Lower lobe of right lung (tissue), 2 donors: ENCODE measurements around the gene PSMD13. TPM values are rescaled to one million over a fixed set of nuclear protein-coding genes. Genes with fewer than 3 reads are reported as not detected.

Experiments
- ATAC-seq, 2 donors: fragments of 200-7000 bp; cut with Tn5 transposase; one replicate each; pipeline ENCODE4 v1.9.1; 2020 to 2022; ENCODE audit warnings: mild to moderate bottlenecking in 2 of 2, moderate library complexity in 2 of 2
- DNase-seq: peaks from one replicate; pipeline ENCODE4 v3.0.0-alpha.2; 2020
- H3K27ac ChIP-seq: fragments of 200-600 bp; one replicate; pipeline ENCODE4 v1.8.0; 2022
- H3K27me3 ChIP-seq: fragments of 200-600 bp; one replicate; pipeline ENCODE4 v1.8.0; 2022; ENCODE audit warnings: low read depth
- H3K36me3 ChIP-seq: fragments of 200-600 bp; one replicate; pipeline ENCODE4 v1.8.0; 2022; ENCODE audit warnings: mild to moderate bottlenecking
- H3K4me1 ChIP-seq: fragments of 200-600 bp; one replicate; pipeline ENCODE4 v1.8.0; 2022
- H3K4me3 ChIP-seq: fragments of 200-600 bp; one replicate; pipeline ENCODE4 v1.8.0; 2022; ENCODE audit warnings: mild to moderate bottlenecking
- H3K9me3 ChIP-seq: fragments of 200-600 bp; one replicate; pipeline ENCODE4 v1.8.0; 2022
- intact Hi-C: fragments of 100-400 bp; cut with DNase I; formaldehyde crosslinking; loops from one replicate; pipeline ENCODE4 v1.11.0; 2022
- total RNA-seq: library from RNA; stranded (reverse); fragmentation: NEBNext Ultra II Directional; extraction: Animal tissue kit (Norgen Biotek cat#: 25700); gene quantifications from one replicate; pipeline ENCODE4 v1.2.1, GENCODE V29; 2021
- TF ChIP-seq, protein P1 (sequence below): fragments of 200-600 bp; IDR thresholded peaks from one replicate; pipeline ENCODE4 v1.8.0; 2022; ENCODE audit warnings: antibody characterized with exemption, mild to moderate bottlenecking
- donor health status: DM: no; HTN: yes; CAD: no; lungs with severe emphysema.

PSMD13 gene
- total RNA-seq, 1 donor from 2014 or later, result 89.5 TPM

DNA sequence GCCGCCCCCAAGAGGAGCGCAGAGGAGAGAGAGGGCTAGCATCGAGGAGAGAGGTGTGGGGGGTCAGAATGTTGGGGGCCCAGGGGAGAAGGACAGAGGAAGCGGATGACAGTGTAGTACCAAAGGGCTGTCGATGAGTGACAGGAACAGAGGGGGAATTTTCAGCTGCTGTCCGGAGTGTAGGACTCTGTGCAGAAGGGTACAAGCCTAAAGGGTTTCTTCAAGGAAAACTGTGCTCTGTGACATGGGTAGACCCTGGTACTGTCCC, 36.1 kb downstream of the PSMD13 start:
- no peaks in the 10 kb centered on the region for H3K9me3 ChIP-seq
- no peaks in the 10 kb centered on the region for H3K36me3 ChIP-seq
- H3K4me1 ChIP-seq, result peaks cover 11% of the 10 kb centered on the region
- no peak overlapping the region for H3K4me3 ChIP-seq
- DNase-seq (no peak), ATAC-seq (no peak)
- intact Hi-C loops, result no loop called here
- TF ChIP-seq, protein P1, sequence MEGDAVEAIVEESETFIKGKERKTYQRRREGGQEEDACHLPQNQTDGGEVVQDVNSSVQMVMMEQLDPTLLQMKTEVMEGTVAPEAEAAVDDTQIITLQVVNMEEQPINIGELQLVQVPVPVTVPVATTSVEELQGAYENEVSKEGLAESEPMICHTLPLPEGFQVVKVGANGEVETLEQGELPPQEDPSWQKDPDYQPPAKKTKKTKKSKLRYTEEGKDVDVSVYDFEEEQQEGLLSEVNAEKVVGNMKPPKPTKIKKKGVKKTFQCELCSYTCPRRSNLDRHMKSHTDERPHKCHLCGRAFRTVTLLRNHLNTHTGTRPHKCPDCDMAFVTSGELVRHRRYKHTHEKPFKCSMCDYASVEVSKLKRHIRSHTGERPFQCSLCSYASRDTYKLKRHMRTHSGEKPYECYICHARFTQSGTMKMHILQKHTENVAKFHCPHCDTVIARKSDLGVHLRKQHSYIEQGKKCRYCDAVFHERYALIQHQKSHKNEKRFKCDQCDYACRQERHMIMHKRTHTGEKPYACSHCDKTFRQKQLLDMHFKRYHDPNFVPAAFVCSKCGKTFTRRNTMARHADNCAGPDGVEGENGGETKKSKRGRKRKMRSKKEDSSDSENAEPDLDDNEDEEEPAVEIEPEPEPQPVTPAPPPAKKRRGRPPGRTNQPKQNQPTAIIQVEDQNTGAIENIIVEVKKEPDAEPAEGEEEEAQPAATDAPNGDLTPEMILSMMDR, result no peak
- no peaks in the 10 kb centered on the region for H3K27me3 ChIP-seq
- H3K27ac ChIP-seq, result no peak overlapping the region

DNA sequence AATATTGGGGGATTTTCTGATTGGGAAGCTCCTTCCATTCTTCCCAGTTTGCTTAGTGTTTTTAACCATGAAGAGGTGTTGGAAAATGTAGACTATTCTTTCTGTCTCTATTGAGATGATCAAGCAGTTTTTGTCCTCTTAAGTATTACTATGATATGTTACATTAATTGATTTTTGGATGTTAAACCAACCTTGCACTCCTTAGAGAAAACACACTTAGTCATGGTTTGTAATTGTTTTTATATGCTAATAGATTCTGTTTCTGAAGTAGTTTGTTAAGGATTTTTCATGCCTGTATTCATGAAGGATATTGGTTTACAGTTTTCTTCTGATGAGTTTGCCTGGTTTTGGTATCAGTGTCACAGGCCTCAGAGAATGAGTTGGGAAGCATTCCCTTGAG, 39.4 kb downstream of the PSMD13 start:
- Histone ChIP-seq H3K36me3 (no peaks in the 10 kb centered on the region), H3K9me3 (no peaks in the 10 kb centered on the region), H3K27me3 (peaks cover 32% of the 10 kb centered on the region)

DNA sequence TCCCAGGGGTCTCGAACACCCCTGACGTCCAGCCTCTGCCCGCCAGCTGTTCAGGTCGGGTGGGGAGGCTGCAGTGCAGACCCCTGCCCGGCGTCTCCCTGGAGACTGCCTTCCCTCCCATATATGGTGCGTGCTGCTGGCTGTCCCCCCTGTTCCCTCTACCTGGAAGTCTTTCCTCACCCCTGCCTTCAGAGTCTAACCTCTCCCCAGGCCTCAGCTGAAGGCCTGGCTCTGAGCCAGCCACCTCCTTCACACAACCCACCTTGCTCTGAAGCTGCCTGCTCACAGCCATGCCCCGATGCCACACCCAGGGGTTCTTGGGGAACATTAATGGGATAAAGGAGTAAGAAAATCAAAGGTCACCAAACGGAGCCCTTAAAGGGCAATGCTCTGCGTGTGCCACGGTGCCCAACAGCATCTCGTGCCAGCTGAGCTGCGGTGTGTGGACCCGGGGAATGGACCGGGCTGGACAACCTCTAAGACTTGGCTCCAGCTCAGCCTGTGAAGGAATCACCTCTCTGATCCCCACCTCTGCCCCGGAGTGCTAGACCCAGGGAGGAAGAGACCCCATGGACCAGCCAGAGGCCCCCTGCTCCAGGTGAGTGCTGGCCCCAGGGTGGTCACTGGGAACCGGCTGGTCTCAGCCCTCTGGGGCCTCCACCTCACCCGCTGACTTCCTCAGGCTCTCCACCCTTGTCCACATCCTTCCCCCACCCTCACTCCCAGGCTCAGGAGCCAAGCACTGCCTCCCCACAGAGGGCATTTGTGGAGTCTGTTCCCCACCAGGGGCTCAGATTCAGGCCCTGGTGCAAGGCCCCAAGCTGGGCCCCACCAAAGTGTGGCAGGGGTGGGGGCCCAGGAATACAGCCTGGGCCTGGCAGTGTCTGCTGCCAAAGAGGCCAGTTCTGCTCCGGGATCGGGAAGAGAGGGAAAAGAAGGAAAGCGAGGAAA, 41.5 kb downstream of the PSMD13 start, which contains the start of gene NLRP6:
TSS of gene NLRP6 (plus strand) at position 407 of the 951 bp plus-strand sequence. CDS start at position 570, 163 bp downstream.
- DNase-seq, result no peak
- Histone ChIP-seq H3K4me3 (peak within 1 kb of the TSS; percentile 46), H3K4me1 (peaks cover 42% of the 10 kb centered on the region), H3K27me3 (peaks cover 53% of the 10 kb centered on the region), H3K9me3 (no peaks in the 10 kb centered on the region), H3K27ac (no peak within 1 kb of the TSS), H3K36me3 (no peaks in the 10 kb centered on the region)
- TF ChIP-seq, protein P1, result no peak
- peak in 1 of 2 donors; percentile 10 for ATAC-seq
- intact Hi-C loops, result no loop called here

More for the DNA sequence above, 39.4 kb downstream of the PSMD13 start:
- H3K27ac ChIP-seq, result no peak overlapping the region
- no peak overlapping the region for H3K4me3 ChIP-seq
- no peak for ATAC-seq
- intact Hi-C loops, result no loop called here
- no peak for DNase-seq
- TF ChIP-seq, protein P1, result no peak
- peaks cover 33% of the 10 kb centered on the region for H3K4me1 ChIP-seq

DNA sequence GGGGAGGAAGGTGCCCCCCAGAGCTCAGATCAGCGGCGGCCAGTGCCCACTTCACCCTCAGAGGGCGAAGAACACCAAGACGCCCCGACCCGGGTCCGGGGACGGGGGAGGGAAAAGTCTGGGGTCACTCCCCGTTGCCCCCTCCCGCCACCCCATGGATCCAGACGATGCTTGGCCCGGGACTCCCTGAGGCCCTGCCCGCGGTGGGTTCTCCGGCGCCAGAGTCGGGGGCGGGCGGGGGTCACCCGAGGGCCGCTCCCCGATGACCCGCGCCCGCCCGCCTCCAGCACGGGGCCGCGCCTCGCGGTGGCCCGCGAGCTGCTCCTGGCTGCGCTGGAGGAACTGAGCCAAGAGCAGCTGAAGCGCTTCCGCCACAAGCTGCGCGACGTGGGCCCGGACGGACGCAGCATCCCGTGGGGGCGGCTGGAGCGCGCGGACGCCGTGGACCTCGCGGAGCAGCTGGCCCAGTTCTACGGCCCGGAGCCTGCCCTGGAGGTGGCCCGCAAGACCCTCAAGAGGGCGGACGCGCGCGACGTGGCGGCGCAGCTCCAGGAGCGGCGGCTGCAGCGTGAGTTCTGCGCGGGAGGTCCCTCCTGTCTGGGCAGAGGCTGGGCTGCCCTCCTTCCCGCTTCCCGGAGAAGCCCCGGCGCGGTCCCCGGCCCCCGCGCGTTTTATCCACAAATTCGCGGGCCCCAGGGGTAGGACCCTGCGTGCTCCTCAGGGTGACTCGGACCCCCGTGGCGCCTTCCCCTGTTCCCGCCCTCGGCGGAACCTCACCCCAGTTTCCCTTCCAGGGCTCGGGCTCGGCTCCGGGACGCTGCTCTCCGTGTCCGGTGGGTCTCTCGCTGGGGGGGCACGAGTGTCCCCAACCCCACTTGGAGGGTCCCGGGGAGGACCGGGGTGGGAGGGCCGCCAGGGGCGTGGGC, 42.5 kb downstream of the PSMD13 start:
- Histone ChIP-seq H3K4me3 (peak overlapping the region; percentile 46), H3K36me3 (no peaks in the 10 kb centered on the region), H3K9me3 (no peaks in the 10 kb centered on the region), H3K4me1 (peaks cover 42% of the 10 kb centered on the region), H3K27ac (peak overlapping the region; percentile 11), H3K27me3 (peaks cover 63% of the 10 kb centered on the region)
- intact Hi-C loops, result no loop called here
- ATAC-seq (peak; percentile 42 to 47), DNase-seq (peak; percentile 61)
- TF ChIP-seq, protein P1, result no peak

DNA sequence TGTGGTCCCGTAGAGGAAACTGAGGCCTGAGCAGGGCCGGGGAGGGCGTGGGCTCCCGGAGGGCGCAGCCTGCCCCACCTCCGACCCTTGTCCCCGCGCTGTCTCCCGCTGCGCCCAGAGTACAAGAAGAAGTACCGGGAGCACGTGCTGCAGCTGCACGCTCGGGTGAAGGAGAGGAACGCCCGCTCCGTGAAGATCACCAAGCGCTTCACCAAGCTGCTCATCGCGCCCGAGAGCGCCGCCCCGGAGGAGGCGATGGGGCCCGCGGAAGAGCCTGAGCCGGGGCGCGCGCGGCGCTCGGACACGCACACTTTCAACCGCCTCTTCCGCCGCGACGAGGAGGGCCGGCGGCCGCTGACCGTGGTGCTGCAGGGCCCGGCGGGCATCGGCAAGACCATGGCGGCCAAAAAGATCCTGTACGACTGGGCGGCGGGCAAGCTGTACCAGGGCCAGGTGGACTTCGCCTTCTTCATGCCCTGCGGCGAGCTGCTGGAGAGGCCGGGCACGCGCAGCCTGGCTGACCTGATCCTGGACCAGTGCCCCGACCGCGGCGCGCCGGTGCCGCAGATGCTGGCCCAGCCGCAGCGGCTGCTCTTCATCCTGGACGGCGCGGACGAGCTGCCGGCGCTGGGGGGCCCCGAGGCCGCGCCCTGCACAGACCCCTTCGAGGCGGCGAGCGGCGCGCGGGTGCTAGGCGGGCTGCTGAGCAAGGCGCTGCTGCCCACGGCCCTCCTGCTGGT, 43.4 kb downstream of the PSMD13 start:
- intact Hi-C loops, result no loop called here
- H3K9me3 ChIP-seq, result no peaks in the 10 kb centered on the region
- H3K27ac ChIP-seq, result no peak overlapping the region
- H3K4me3 ChIP-seq, result peak overlapping the region; percentile 46
- peaks cover 68% of the 10 kb centered on the region for H3K27me3 ChIP-seq
- DNase-seq (peak; percentile 60), ATAC-seq (peak; percentile 16 to 51)
- no peaks in the 10 kb centered on the region for H3K36me3 ChIP-seq
- TF ChIP-seq, protein P1, result no peak
- H3K4me1 ChIP-seq, result peaks cover 42% of the 10 kb centered on the region
